Fibroblast of lung (primary cell): ENCODE measurements around the gene HSPD1.

Source experiments
- EZH2 ChIP-seq: IDR thresholded peaks from 2 replicates; pipeline ENCODE4 v1.5.1; 2012; ENCODE audit warnings: low read length, control low read depth, mild to moderate bottlenecking; ENCODE audit errors: missing control alignments
- TF ChIP-seq, protein P1 (sequence below), 2 donors: IDR thresholded peaks in 1 of 2; conservative IDR thresholded peaks in 1 of 2; 1 replicate in 1 of 2; 2 replicates in 1 of 2; pipeline ENCODE4 v1.5.1; 2011 to 2012; ENCODE audit warnings: low read length in 2 of 2, control low read depth in 1 of 2, inconsistent platforms in 1 of 2, low read depth in 1 of 2, mild to moderate bottlenecking in 1 of 2

- TF ChIP-seq, protein P1, sequence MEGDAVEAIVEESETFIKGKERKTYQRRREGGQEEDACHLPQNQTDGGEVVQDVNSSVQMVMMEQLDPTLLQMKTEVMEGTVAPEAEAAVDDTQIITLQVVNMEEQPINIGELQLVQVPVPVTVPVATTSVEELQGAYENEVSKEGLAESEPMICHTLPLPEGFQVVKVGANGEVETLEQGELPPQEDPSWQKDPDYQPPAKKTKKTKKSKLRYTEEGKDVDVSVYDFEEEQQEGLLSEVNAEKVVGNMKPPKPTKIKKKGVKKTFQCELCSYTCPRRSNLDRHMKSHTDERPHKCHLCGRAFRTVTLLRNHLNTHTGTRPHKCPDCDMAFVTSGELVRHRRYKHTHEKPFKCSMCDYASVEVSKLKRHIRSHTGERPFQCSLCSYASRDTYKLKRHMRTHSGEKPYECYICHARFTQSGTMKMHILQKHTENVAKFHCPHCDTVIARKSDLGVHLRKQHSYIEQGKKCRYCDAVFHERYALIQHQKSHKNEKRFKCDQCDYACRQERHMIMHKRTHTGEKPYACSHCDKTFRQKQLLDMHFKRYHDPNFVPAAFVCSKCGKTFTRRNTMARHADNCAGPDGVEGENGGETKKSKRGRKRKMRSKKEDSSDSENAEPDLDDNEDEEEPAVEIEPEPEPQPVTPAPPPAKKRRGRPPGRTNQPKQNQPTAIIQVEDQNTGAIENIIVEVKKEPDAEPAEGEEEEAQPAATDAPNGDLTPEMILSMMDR (conservative IDR thresholded peaks at IDR 0.05 in 1 of 2, IDR thresholded peaks at IDR 0.05 in 1 of 2; ENCODE audit: low read depth in 1 of 2, low read length in 2 of 2) = no peak
- no peak for TF ChIP-seq EZH2
Observed at GRCh38 chr2:197515739-197516392, 16.2 kb upstream of the HSPD1 start, which contains the start of gene MOB4.
